EL (cell line): Measurements from ENCODE around the gene SHROOM3.
A peak's percentile ranks its signal among the peaks of the same experiment; 100 is the strongest.
"Not testable (repeated sequence)": the region's sequence is repeated elsewhere in the genome, so short reads cannot be mapped to it uniquely, and the experiment has no call there.

Source experiments
- DNase-seq: peaks from one replicate; pipeline ENCODE4 v3.0.0-alpha.2; 2016

Gene SHROOM3

GRCh38 chr4:76447393-76447851 lies 12.4 kb downstream of the SHROOM3 start:
- DNase-seq = peak; percentile 13

- no peak for DNase-seq
Measured at GRCh38 chr4:76448211-76448610, 13.2 kb downstream of the SHROOM3 start.

- DNase-seq = no peak
Measured at GRCh38 chr4:76449362-76449767, 14.3 kb downstream of the SHROOM3 start.

DNA sequence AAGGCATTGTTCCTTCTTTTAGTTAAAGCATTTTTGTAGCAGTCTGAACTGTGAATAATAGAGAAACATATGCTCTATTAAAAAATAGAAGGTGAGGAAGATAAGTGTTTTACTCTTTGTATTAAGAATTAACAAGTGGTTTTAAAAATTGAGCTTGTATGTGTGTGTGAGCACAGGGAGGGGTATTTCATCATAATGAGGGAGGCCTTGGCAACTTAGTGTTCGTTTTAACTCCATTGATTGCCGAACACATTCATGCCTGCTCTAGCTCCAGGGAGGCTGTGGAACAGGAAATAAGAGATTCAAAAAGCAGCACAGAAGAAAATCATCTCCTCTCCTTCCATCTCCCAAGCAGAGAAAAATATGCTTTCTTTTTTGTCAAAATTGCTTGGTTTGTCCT lies 14.8 kb downstream of the SHROOM3 start:
- no peak for DNase-seq

GRCh38 chr4:76453232-76453631 lies 18.2 kb downstream of the SHROOM3 start:
- DNase-seq = no peak

DNA sequence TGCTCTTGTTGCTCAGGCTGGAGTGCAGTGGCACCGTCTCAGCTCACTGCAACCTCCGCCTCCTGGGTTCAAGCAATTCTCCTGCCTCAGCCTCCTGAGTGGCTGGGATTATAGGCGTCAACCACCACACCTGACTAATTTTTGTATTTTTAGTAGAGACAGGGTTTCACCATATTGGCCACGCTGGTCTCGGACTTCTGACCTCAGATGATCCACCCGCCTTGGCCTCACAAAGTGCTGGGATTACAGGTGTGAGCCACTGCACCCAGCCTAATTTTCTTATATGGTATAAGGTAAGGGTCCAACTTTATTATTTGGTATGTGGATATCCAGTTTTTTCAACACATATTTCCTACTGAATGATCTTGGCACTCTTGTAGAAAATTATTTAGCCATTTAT lies 19.0 kb downstream of the SHROOM3 start:
- DNase-seq = not testable (repeated sequence)

DNA sequence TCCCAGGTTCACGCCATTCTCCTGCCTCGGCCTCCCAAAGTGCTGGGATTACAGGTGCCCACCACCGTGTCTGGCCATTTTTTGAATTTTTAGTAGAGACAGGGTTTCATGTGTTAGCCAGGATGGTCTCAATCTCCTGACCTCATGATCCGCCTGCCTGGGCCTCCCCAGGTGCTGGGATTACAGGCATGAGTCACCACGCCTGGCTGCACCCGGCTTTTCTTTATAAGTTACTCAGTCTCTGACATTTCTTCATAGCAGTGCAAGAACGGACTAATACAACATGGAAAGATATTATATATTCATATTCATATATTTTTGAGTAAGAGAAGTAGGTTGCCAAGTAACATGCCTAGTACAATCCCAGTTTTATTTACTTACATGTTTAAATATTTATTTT lies 22.9 kb downstream of the SHROOM3 start:
- no peak for DNase-seq

- DNase-seq = no peak
Measured at GRCh38 chr4:76458297-76458696, 23.3 kb downstream of the SHROOM3 start.

DNA sequence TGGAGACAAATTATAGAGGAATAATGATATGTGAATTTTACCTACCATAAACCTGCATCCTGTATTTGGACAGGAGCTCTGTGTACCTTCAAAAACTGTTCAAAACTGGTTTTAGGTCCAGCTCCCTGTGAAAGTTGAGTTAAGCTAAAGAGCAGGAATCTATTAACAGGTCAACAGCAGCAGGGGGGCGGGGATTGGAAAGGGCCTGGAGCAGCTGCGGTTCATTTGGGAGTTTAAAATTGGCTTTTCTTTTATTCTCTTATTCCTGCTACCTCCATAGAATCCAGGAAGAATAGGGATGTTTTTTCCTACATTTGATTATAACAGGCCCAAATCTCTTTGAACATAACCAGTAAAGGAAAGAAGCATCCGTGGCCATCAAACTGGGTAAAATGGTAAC lies 23.8 kb downstream of the SHROOM3 start:
- peak; percentile 9 for DNase-seq

DNA sequence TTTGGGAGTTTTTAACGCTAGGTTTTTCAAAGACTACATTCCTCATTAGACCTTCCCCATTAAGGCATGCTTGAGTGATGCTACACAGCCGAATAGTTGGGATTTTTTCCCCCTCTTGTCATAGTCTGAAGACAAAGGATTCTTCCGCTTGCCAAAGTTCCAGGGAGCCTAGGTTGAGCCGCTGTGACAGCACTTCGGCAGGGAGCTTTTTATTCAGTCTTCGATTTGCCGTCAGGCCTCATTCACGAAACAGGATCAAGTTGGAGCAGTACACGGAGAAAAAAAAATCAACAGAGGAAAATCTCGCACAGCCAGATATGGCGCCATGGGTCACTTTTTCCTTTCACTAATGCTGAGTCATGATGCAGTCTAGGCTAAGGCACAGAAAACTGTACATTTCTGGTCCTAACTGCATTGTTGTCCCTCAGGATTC lies 24.3 kb downstream of the SHROOM3 start:
- DNase-seq = peak; percentile 64

GRCh38 chr4:76463568-76463967 lies 28.5 kb downstream of the SHROOM3 start:
- DNase-seq = no peak

- DNase-seq = no peak
Measured at GRCh38 chr4:76470064-76470463, 35.0 kb downstream of the SHROOM3 start.

GRCh38 chr4:76470532-76470931 lies 35.5 kb downstream of the SHROOM3 start:
- no peak for DNase-seq

DNA sequence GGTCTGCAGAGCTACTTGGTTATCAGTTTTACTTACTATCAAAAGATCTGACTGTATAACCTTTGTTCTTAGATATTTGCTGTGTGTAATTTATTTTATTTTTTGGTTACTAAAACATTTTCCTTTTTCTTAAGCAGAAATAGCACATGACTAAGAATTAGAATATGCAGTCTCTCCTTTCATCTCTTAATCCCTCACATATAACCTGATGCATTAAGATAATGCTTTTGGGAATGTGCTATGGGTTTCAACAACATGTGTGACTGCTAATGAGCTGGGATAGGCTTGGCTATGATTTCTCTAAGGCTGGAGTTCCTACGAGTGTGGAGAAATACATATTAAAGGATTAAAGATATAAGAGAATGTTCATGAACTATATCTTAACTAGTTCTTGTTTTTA lies 41.5 kb downstream of the SHROOM3 start:
- DNase-seq = no peak

- no peak for DNase-seq
Measured at GRCh38 chr4:76484654-76485053, 49.6 kb downstream of the SHROOM3 start.

DNA sequence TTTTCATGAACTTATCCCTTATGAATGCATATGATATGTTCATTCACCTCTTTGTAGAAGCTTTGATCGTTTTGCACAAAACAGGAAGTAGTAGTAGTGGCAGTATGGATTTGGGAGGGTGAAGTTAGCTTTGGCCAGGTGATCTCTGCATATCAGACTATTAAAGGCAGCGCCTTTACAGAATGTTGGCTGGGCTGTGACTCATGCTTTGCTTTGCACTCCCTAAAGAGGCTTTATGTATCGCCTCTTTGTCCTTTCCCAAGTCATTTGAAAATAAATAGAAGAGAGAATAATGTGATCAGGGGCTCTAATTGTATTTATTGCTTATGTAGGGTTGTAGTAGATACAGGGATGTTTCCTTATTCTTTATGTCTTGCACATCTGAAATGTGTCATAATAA lies 50.4 kb downstream of the SHROOM3 start:
- no peak for DNase-seq

GRCh38 chr4:76486588-76487276 lies 51.7 kb downstream of the SHROOM3 start:
- DNase-seq = no peak

DNA sequence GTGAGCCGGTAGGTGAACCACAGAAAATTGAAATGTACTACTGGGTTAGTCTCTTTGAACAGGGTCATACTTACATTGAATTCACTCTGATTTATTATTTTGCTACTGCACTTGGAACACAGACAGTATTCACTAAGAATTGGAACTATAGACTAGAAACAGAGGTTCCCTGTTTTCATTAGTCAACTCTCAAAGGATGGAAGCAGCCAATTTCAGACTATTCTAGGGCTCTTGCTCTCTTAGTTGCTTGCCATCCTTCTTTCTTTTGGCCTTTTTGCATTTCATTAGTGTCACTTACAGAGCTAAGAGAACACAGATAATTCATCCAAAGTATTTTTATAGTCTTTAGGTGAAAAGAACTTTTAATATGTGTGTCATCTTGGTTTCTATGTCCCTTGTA lies 52.6 kb downstream of the SHROOM3 start:
- DNase-seq = no peak

DNA sequence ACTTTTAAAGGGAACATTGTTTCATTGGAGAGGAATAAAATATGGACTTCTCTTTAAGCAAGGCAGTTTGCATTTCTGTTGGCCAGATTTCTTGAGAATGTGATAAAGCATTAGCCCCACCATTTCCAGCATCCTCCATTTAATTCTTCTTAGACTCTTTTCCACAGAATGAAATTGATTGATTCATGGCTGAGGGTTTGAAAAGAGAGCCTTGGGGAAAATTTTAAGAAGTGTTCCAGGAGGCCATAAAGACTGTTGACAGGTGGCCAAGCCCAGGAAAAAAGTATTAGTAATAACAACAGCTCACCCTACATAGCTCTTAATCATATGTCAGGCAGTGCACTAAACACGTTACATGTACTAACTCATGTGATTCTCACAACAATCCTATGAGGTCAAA lies 53.4 kb downstream of the SHROOM3 start:
- no peak for DNase-seq

GRCh38 chr4:76488888-76489685 lies 54.1 kb downstream of the SHROOM3 start:
- DNase-seq = no peak

GRCh38 chr4:76489686-76490161 lies 54.7 kb downstream of the SHROOM3 start:
- no peak for DNase-seq

GRCh38 chr4:76492055-76492454 lies 57.0 kb downstream of the SHROOM3 start:
- DNase-seq = no peak

GRCh38 chr4:76494243-76494642 lies 59.2 kb downstream of the SHROOM3 start:
- DNase-seq = no peak
